HepG2 (cell line): Measurements from ENCODE around the gene KCNJ1. TPM values are rescaled to one million over a fixed set of nuclear protein-coding genes. Genes with fewer than 3 reads are reported as not detected.

Experiments used
- ATAC-seq: fragments of 200-7000 bp; cut with Tn5 transposase; 3 replicates; pipeline ENCODE4 v1.9.1; 2020; ENCODE audit warnings: mild to moderate bottlenecking, moderate library complexity
- BruUV-seq: library from RNA; stranded (reverse); fragments of 400-500 nt; replicated peaks from 2 replicates; lab custom pipeline; 2021; lab: Mats Ljungman, UMichigan
- CTCF ChIA-PET: fragments of 300-600 bp; formaldehyde crosslinking; extraction: SDS; loops from one replicate; lab custom pipeline; 2021; ENCODE audit warnings: low total read pairs, inconsistent platforms, low intra/inter-chr PET ratio; lab: Yijun Ruan, JAX
- POLR2A ChIA-PET: fragments of 350-600 bp; sonication (Branson Sonifier 250); formaldehyde crosslinking; loops from one replicate; lab custom pipeline; 2020; ENCODE audit warnings: antibody characterized with exemption, inconsistent platforms; lab: Yijun Ruan, JAX
- DNase-seq: peaks from one replicate; pipeline ENCODE4 v3.0.0-alpha.2; 2015; ENCODE audit warnings: low spot score
- FAIRE-seq: peaks from 3 replicates; lab custom pipeline; 2011; peaks lifted over from hg19 to GRCh38; lab: Jason Lieb, UNC
- H2AFZ ChIP-seq: one replicate; pipeline ENCODE4 v1.6.1; 2011; ENCODE audit warnings: low read length, inconsistent platforms
- H3K27ac ChIP-seq: fragments of 300-600 bp; 3 replicates; pipeline ENCODE4 v1.8.0; 2011; ENCODE audit warnings: mixed run types, mild to moderate bottlenecking, mixed read lengths, low read length, inconsistent platforms; ENCODE audit not compliant: insufficient read depth; ENCODE audit errors: extremely low read length
- H3K27me3 ChIP-seq, 2 experiments: fragments of 200-600 bp in 1 of 2; 2 replicates in 1 of 2; 3 replicates in 1 of 2; pipeline versions ENCODE4 v1.6.0 to v1.8.0; 2011; ENCODE audit warnings: low read length in 2 of 2, mild to moderate bottlenecking in 2 of 2, moderate library complexity in 2 of 2, inconsistent platforms in 1 of 2; ENCODE audit not compliant: insufficient read depth in 2 of 2, control insufficient read depth in 1 of 2
- H3K36me3 ChIP-seq, 2 experiments: fragments of 200-600 bp in 1 of 2; replicated peaks in 1 of 2; 2 replicates in 1 of 2; 3 replicates in 1 of 2; pipeline versions ENCODE4 v1.5.1 to v1.8.0; 2011; ENCODE audit warnings: low read length in 2 of 2, inconsistent platforms in 1 of 2; ENCODE audit not compliant: insufficient read depth in 2 of 2, control insufficient read depth in 1 of 2
- H3K4me1 ChIP-seq: 2 replicates; pipeline ENCODE4 v1.5.1; 2012; ENCODE audit warnings: low read length, inconsistent platforms; ENCODE audit not compliant: insufficient read depth
- H3K4me2 ChIP-seq: 2 replicates; pipeline ENCODE4 v1.6.0; 2011; ENCODE audit warnings: low read depth, low read length, inconsistent platforms
- H3K4me3 ChIP-seq, 3 experiments: fragments of 200-600 bp in 1 of 3; sonication (generic), shearing (Covaris generic) in 1 of 3; replicated peaks in 1 of 3; 2 replicates each; pipeline ENCODE4 v1.5.1; 2011 to 2016; ENCODE audit warnings: low read length in 3 of 3, inconsistent platforms in 2 of 3, low read depth in 2 of 3, mild to moderate bottlenecking in 2 of 3, control low read depth in 1 of 3, mixed read lengths in 1 of 3; ENCODE audit not compliant: insufficient read depth in 1 of 3
- H3K79me2 ChIP-seq: one replicate; pipeline ENCODE4 v1.6.1; 2011; ENCODE audit warnings: low read length, inconsistent platforms; ENCODE audit not compliant: insufficient read depth
- H3K9ac ChIP-seq: 2 replicates; pipeline ENCODE4 v1.6.0; 2011; ENCODE audit warnings: mild to moderate bottlenecking, low read depth, low read length, inconsistent platforms; ENCODE audit not compliant: insufficient read depth
- H3K9me3 ChIP-seq: 2 replicates; pipeline ENCODE4 v1.5.1; 2012; ENCODE audit warnings: mild to moderate bottlenecking, low read length
- H4K20me1 ChIP-seq: 2 replicates; pipeline ENCODE4 v1.6.0; 2011; ENCODE audit warnings: inconsistent platforms, mild to moderate bottlenecking, low read length, moderate library complexity; ENCODE audit not compliant: insufficient read depth
- SIX4 ChIP-seq: sonication (generic); formaldehyde crosslinking; IDR thresholded peaks from 2 replicates; pipeline ENCODE4 v1.4.0; 2020; ENCODE audit warnings: missing genetic modification reagents
- ZFP36 ChIP-seq: fragments of 150-350 bp; IDR thresholded peaks from 2 replicates; pipeline ENCODE4 v1.6.1; 2018; ENCODE audit warnings: borderline replicate concordance, low read length, low read depth; ENCODE audit not compliant: partially characterized antibody
- ZNF292 ChIP-seq: sonication (generic); formaldehyde crosslinking; IDR thresholded peaks from 2 replicates; pipeline ENCODE4 v1.8.1; 2022; ENCODE audit warnings: mild to moderate bottlenecking, low read depth, missing genetic modification reagents, borderline replicate concordance
- ZNF34 ChIP-seq: sonication (generic); formaldehyde crosslinking; IDR thresholded peaks from 2 replicates; pipeline ENCODE4 v1.4.0; 2020; ENCODE audit warnings: mild to moderate bottlenecking, missing genetic modification reagents, borderline replicate concordance
- ZNF446 ChIP-seq: sonication (generic); formaldehyde crosslinking; IDR thresholded peaks from 2 replicates; pipeline ENCODE4 v1.5.0; 2020; ENCODE audit warnings: mild to moderate bottlenecking, missing genetic modification reagents
- WGBS: methylation state at CpG from one replicate; pipeline ENCODE4 v1.1.6; 2017; ENCODE audit warnings: low lambda C conversion rate; 5-methylcytosine and 5-hydroxymethylcytosine counted together
- in situ Hi-C: cut with HindIII; loops from 2 replicates; pipeline ENCODE4 v1.10.0; 2017; ENCODE audit warnings: low pct_unique_long_range_greater_than_20kb; ENCODE audit not compliant: extremely low pct_ligation_motif_present
- intact Hi-C: fragments of 100-400 bp; cut with micrococcal nuclease; formaldehyde crosslinking; loops from one replicate; pipeline ENCODE4 v1.10.0; 2022; ENCODE audit not compliant: unreplicated experiment
- polyA plus RNA-seq, 8 experiments: library from polyadenylated mRNA; depleted of rRNA in 3 of 8; stranded (reverse) in 7 of 8; unstranded in 1 of 8; fragments of >200 nt; fragmentation: Illumina TruSeq in 4 of 8; extraction: Trizol in 4 of 8; gene quantifications; 2 replicates each; pipeline versions ENCODE4 v1.2.1 to v1.2.3, GENCODE V29; 2011 to 2016; ENCODE audit warnings: low read depth in 4 of 8, missing spikeins in 1 of 8, mixed read lengths in 1 of 8; ENCODE audit not compliant: insufficient read depth in 1 of 8
- total RNA-seq, 5 experiments: library from RNA; depleted of rRNA; stranded (reverse); fragments of >200 nt; fragmentation: Illumina TruSeq; extraction: Trizol; gene quantifications; 2 replicates each; pipeline ENCODE4 v1.2.3, GENCODE V29; 2016; ENCODE audit warnings: low read depth in 1 of 5
- TF ChIP-seq, protein P1 (sequence below): sonication (generic); formaldehyde crosslinking; IDR thresholded peaks from 2 replicates; pipeline ENCODE4 v1.8.1; 2022; ENCODE audit warnings: low read depth, mild to moderate bottlenecking, missing genetic modification reagents

Gene KCNJ1
- total and polyA plus RNA-seq, 2 of the 13 experiments (the other 11 are each of a cell fraction or from before 2014, with no cell fraction given), result not detected

DNA sequence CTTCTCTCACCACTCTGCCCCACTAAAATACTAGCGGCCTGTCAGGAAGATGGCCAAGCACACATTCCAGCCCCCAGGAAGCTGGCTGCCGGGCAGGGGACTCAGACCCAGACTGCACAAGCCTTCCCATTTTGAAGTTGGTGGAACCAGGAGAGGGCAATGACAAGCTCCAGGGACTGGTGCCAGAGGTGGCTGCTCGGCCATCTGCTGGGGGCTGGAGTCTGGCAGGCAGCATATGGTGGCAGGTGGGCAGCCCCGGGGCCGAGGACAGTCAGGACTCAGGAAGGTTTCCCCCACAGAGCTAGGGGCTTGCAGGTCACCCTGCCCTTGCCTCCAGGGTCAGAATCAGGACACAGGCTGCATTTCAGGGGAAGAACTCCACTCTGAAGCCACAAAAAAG lies 46.7 kb upstream of the KCNJ1 start:
- FAIRE-seq (no peak), ATAC-seq (no peak), DNase-seq (no peak)
- ChIA-PET CTCF (no interaction called here), POLR2A (no interaction called here)
- peaks cover 0 to 19% of the 10 kb centered on the region in 2 experiments; a peak in 2 of 5 replicates for H3K27me3 ChIP-seq
- in situ Hi-C loops (no loop called here), intact Hi-C loops (no loop called here)
- no peaks in the 10 kb centered on the region for H4K20me1 ChIP-seq
- H3K79me2 ChIP-seq, result no peaks in the 10 kb centered on the region
- BruUV-seq, result no TSS peak
- TF ChIP-seq ZNF34 (CRISPR knock-in tag), result no peak
- no peak for TF ChIP-seq ZNF446 (CRISPR knock-in tag)
- TF ChIP-seq, protein P1, sequence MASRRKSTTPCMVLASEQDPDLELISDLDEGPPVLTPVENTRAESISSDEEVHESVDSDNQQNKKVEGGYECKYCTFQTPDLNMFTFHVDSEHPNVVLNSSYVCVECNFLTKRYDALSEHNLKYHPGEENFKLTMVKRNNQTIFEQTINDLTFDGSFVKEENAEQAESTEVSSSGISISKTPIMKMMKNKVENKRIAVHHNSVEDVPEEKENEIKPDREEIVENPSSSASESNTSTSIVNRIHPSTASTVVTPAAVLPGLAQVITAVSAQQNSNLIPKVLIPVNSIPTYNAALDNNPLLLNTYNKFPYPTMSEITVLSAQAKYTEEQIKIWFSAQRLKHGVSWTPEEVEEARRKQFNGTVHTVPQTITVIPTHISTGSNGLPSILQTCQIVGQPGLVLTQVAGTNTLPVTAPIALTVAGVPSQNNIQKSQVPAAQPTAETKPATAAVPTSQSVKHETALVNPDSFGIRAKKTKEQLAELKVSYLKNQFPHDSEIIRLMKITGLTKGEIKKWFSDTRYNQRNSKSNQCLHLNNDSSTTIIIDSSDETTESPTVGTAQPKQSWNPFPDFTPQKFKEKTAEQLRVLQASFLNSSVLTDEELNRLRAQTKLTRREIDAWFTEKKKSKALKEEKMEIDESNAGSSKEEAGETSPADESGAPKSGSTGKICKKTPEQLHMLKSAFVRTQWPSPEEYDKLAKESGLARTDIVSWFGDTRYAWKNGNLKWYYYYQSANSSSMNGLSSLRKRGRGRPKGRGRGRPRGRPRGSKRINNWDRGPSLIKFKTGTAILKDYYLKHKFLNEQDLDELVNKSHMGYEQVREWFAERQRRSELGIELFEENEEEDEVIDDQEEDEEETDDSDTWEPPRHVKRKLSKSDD (CRISPR knock-in tag), result no peak
- no peaks in the 10 kb centered on the region for H3K4me1 ChIP-seq
- WGBS, result 0% methylated on average over 1 of the region's 5 CpGs
- H3K9ac ChIP-seq, result no peak overlapping the region
- no peaks in the 10 kb centered on the region for H3K9me3 ChIP-seq
- no peak overlapping the region for H3K4me2 ChIP-seq
- no peak overlapping the region for H3K27ac ChIP-seq
- no peaks in the 10 kb centered on the region for H3K36me3 ChIP-seq
- no peak overlapping the region for H2AFZ ChIP-seq
- no peak overlapping the region for H3K4me3 ChIP-seq

DNA sequence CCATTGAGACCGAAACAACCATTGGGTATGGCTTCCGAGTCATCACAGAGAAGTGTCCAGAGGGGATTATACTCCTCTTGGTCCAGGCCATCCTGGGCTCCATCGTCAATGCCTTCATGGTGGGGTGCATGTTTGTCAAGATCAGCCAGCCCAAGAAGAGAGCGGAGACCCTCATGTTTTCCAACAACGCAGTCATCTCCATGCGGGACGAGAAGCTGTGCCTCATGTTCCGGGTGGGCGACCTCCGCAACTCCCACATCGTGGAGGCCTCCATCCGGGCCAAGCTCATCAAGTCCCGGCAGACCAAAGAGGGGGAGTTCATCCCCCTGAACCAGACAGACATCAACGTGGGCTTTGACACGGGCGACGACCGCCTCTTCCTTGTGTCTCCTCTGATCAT lies 44.6 kb upstream of the KCNJ1 start:
- no TSS peak for BruUV-seq
- DNase-seq (no peak), FAIRE-seq (no peak), ATAC-seq (no peak)
- no peak overlapping the region for H3K9ac ChIP-seq
- no peak overlapping the region for H3K27ac ChIP-seq
- H2AFZ ChIP-seq, result no peak overlapping the region
- H4K20me1 ChIP-seq, result no peaks in the 10 kb centered on the region
- ChIA-PET CTCF (no interaction called here), POLR2A (no interaction called here)
- no peaks in the 10 kb centered on the region for H3K9me3 ChIP-seq
- no peaks in the 10 kb centered on the region for H3K4me1 ChIP-seq
- TF ChIP-seq ZNF292 (no peak), ZFP36 (no peak), SIX4 (CRISPR knock-in tag) (no peak)
- no peaks in the 10 kb centered on the region for H3K36me3 ChIP-seq
- no peak overlapping the region for H3K4me2 ChIP-seq
- WGBS, result 49% methylated on average over 10 of the region's 18 CpGs
- H3K27me3 ChIP-seq, result peaks cover 0 to 18% of the 10 kb centered on the region in 2 experiments; a peak in 2 of 5 replicates
- intact Hi-C loops (no loop called here), in situ Hi-C loops (no loop called here)
- no peak overlapping the region for H3K4me3 ChIP-seq
- no peaks in the 10 kb centered on the region for H3K79me2 ChIP-seq
